ENCODE data around the gene ATG2A.

DNA sequence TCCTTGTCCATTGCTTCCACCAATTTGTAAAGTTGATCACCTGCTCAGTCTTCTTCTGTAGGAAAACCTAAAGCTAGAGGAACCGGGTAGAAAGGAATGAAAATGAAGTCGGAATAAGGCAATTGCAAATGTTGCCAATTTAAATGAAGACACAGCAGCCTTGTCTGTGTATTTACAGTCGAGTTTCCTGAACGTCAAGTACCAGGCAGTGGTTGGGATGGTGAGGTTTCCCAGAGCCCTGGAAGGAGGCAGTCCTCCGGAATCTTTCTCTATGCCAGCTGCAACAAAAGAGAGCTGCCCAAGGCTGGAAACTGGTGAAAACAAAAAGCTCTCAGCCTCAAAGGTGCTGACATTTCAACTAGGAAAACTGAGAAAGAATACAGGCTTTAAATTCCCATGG is 37.2 kb upstream of the ATG2A start:
- TF ChIP-seq EP300 (IDR thresholded peaks at IDR 0.05; ENCODE audit: borderline replicate concordance) (no peak), NFIC (IDR thresholded peaks at IDR 0.05) (no peak), YY1 (IDR thresholded peaks at IDR 0.05; ENCODE audit: low read depth) (no peak), RAD21 (IDR thresholded peaks at IDR 0.05; ENCODE audit: low read depth) (no peak), CREB1 (IDR thresholded peaks at IDR 0.05; ENCODE audit: low read depth) (no peak), CEBPB (IDR thresholded peaks at IDR 0.05) (no peak), EGR1 (IDR thresholded peaks at IDR 0.05) (no peak), TAF1 (IDR thresholded peaks at IDR 0.05; ENCODE audit: low read depth) (no peak), ZBTB7A (IDR thresholded peaks at IDR 0.05; ENCODE audit: low read depth) (no peak)
- TF ChIP-seq, protein P1, sequence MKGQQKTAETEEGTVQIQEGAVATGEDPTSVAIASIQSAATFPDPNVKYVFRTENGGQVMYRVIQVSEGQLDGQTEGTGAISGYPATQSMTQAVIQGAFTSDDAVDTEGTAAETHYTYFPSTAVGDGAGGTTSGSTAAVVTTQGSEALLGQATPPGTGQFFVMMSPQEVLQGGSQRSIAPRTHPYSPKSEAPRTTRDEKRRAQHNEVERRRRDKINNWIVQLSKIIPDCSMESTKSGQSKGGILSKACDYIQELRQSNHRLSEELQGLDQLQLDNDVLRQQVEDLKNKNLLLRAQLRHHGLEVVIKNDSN (IDR thresholded peaks at IDR 0.05) = no peak
- TF ChIP-seq, protein P2, sequence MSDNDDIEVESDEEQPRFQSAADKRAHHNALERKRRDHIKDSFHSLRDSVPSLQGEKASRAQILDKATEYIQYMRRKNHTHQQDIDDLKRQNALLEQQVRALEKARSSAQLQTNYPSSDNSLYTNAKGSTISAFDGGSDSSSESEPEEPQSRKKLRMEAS (IDR thresholded peaks at IDR 0.05) = no peak
- TF ChIP-seq, protein P3, sequence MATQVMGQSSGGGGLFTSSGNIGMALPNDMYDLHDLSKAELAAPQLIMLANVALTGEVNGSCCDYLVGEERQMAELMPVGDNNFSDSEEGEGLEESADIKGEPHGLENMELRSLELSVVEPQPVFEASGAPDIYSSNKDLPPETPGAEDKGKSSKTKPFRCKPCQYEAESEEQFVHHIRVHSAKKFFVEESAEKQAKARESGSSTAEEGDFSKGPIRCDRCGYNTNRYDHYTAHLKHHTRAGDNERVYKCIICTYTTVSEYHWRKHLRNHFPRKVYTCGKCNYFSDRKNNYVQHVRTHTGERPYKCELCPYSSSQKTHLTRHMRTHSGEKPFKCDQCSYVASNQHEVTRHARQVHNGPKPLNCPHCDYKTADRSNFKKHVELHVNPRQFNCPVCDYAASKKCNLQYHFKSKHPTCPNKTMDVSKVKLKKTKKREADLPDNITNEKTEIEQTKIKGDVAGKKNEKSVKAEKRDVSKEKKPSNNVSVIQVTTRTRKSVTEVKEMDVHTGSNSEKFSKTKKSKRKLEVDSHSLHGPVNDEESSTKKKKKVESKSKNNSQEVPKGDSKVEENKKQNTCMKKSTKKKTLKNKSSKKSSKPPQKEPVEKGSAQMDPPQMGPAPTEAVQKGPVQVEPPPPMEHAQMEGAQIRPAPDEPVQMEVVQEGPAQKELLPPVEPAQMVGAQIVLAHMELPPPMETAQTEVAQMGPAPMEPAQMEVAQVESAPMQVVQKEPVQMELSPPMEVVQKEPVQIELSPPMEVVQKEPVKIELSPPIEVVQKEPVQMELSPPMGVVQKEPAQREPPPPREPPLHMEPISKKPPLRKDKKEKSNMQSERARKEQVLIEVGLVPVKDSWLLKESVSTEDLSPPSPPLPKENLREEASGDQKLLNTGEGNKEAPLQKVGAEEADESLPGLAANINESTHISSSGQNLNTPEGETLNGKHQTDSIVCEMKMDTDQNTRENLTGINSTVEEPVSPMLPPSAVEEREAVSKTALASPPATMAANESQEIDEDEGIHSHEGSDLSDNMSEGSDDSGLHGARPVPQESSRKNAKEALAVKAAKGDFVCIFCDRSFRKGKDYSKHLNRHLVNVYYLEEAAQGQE (IDR thresholded peaks at IDR 0.05; ENCODE audit: low read depth) = no peak

Measured in Ishikawa (cell line).